T47D (cell line): ENCODE results near the gene IGIP.

Experiments used
- DNase-seq, 2 experiments: peaks; one replicate each; pipeline versions ENCODE4 v3.0.0 to v3.0.0-alpha.2; 2011 to 2012; ENCODE audit warnings: low read depth in 1 of 2, low spot score in 1 of 2
- JUND ChIP-seq: IDR thresholded peaks from 2 replicates; pipeline ENCODE4 v1.6.1; 2012; ENCODE audit warnings: low read depth
- in situ Hi-C: cut with HindIII; loops from 2 replicates; pipeline ENCODE4 v1.10.0; 2016; ENCODE audit warnings: low sequenced_read_pairs, low pct_unique_long_range_greater_than_20kb

The IGIP gene

GRCh38 chr5:140178482-140179116 lies 52.9 kb downstream of the IGIP start:
- DNase-seq = no peak
- no peak for TF ChIP-seq JUND
- in situ Hi-C loops = no loop called here
